ENCODE data around the gene MREG.
"Not testable (repeated sequence)": the region's sequence is repeated elsewhere in the genome, so short reads cannot be mapped to it uniquely, and the experiment has no call there.

MREG gene

DNA sequence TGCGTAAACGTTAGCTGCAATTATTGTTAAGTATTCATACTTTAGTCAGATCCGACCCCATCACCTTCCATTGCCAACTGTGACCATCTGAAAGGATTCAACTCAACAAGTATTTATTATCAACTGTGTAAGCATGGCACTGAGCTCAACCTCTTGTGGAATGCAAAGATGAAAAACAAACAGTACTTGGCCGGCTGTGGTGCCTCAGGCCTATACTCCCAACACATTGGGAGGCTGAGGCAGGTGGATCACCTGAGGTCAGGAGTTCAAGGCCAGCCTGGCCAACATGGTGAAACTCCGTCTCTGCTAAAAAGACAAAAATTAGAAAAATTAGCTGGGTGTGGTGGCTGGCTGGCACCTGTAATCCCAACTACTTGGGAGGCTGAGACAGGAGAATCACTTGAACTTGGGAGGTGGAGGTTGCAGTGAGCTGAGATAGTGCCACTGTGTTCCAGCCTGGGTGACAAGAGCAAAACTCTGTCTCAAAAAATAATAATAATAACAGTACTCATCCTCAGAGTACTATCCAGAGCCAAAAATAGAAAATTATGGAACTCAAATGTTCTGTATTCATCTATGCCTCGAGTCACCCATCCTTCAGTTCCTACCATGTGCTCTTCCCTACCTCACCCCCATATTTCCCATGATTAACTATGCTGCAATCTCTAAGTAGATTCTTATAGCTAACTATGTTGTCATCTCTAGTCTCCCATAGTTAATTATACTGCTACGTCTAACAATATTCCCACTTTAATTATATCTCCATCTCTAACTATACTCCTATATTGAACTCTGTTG, 8.6 kb upstream of the MREG start:
- DNase-seq (ENCODE audit: low spot score), result no peak

DNA sequence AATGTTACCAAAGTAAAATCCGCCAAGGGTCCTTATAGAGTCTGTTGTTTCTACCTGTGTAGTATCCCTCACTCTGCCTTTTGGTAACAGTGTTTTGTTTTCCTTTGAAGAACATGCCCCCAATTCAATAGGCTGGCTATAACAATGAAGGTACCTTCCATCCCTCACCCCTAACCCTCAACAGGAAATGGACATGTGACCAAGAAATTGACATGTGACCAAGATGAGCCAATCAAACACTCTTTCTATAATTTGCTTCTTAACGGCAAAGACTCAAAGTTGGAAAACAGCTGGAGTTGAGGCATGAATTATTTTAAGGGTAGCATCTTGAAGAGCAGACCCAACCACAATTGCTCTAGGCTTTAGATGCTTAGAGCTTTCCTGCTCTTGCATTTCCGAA, 5.4 kb upstream of the MREG start:
- DNase-seq (ENCODE audit: low spot score), result no peak

- DNase-seq (ENCODE audit: low spot score), result peak; percentile 27
Observed at GRCh38 chr2:216017365-216017764, 4.0 kb upstream of the MREG start.

DNA sequence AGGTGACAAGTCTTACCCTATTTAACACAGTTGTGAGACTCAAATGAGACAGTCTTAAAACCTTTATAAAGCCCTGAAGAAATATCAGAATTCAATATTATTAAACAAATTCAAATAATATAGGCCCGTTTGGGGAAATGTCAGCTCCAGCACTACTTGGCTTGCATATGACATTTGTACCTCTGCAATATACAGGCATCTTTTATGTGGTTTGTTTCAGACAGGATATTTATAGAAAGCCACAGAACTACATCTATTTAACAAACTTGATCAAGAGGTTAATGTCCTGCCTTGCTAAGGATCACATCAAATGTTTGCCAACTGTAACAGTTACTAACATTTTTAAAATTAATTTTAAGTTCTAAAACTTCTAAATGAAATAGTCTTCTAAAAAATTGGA, 3.2 kb upstream of the MREG start:
- no peak for DNase-seq (ENCODE audit: low spot score)

DNA sequence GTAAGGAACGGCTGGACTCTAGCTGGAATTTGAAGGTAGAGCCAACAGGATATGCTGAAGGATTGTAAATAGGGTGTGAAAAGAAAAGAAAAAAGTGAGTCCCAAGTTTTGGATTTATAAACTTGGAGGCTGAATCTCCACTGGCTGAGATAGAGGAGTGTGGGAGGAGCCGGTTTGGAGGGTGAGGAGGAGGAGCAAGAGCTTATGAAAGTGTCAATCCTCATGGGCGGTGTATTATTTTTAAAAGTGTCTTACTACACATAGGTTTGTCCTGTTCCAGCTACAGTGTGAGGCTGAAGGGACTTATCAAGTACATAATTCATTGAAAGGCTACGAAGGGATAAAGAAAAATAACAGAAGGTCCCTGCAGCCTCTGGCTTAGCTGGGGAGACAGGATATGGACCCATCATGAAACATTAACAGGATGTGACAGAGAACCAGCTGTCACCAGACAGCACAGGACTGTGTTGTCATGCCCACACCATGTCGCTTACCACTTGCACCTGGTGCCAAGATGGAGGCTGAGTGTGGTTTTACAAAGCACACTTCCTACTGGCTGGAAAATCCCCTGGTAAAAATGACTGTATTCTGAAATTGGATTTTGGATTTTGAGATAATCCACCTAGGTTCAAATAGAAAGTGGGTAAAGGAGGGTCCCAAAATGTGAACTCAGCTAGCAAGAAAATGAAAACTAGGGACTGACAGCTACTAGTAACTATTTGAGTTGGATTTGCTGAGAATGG, 2.5 kb upstream of the MREG start:
- DNase-seq (ENCODE audit: low spot score), result no peak

- DNase-seq (ENCODE audit: low spot score), result no peak
Observed at GRCh38 chr2:216014986-216015385, 1.6 kb upstream of the MREG start.

DNA sequence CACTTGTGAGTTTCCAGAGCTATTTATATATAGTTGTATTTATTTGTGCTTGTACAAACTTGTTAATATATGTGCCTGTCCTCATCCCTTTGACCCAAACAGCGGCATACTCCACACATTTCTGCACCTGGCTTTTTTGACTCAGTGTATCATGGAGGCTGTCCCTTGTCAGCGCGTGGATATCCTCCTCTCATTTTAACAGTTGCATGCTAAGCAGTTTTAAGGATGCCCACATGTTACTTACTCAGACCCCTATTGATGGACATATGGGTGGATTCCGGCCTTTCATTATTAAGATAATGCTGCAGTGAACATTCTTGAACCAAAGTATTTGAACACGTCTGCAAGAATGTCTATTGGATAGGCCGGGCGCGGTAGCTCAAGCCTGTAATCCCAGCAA, 655 bp upstream of the MREG start:
- no peak for DNase-seq (ENCODE audit: low spot score)

GRCh38 chr2:216012830-216013079, 596 bp downstream of the MREG start:
- no peak for DNase-seq (ENCODE audit: low spot score)

DNA sequence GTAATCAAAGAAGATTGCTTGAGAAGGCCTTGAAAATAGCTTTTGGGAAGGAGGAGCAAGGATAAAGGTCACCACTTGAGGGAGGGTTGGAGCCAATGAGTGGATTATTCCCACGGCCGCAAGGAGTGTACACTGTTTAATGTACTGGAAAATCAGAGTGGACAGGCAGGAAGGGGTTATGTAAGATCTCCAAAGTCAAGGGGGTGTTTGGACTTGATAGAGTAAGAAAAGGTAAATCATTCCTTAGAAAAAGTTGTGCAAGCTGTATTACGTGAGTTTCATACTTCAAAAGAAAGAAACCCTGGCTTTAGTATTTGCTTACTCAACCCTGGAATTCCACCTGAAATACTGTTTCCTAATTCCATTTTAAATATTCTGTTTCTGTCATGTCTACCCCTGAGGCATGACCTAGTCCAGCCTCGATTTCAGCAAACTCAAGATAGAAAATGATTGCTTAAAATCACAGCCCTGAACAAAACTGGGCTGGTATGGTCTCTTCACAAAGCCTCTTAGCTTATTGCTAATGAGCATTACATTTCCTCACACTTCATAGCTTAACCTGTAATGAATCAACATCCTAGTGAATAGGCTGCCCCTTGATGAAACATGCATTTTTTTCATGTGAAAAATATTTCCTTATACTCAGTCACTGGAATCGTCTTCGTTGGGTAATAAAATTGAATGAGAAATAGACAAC, 1.1 kb downstream of the MREG start:
- DNase-seq (ENCODE audit: low spot score), result peak; percentile 22

GRCh38 chr2:216009215-216009614, 4.1 kb downstream of the MREG start:
- DNase-seq (ENCODE audit: low spot score), result not testable (repeated sequence)

DNA sequence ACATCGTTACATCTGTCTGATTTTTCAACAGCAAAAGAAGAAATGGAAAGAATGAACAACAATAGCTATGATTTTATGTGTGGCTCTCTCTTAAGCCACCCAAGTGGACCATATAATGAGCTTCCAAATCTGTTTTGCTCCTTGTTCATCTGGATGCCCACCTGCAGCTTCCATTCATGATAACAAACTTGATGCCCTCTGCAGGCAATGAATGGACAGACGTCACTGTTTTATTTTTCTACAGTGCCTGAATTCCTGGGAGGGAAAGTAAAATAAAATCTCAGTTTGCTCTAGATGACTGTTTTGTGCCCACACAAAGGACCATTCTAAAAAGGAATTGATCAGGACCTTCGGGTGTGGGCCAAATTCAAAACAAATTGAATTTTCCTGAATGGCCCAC, 5.0 kb downstream of the MREG start:
- no peak for DNase-seq (ENCODE audit: low spot score)

DNA sequence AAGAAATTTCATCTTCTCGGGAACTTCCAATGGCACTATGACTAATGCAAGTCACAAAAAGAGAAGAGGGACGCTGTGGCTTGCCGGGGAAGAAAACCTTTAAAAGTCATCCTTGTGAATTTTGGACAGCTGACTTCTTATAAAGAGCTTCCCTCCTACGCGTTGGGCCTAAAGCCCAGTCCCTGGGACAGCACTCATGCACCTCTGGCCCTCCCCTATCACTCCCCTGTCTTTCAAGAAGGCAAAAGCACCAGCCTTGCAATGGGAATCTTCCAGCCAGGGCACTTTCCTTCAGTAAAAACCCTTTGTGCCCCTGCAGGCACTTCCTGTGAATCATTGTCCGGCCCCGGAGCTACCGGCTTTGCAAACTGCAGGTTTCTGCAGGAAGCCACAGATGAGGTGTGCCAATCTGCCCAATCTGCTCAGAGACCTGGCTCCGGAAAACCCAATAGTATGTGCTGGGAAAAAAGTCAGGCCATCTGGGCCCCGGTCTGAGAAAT, 7.1 kb downstream of the MREG start:
- DNase-seq (ENCODE audit: low spot score), result no peak

- no peak for DNase-seq (ENCODE audit: low spot score)
Observed at GRCh38 chr2:216004697-216005283, 8.6 kb downstream of the MREG start.

DNA sequence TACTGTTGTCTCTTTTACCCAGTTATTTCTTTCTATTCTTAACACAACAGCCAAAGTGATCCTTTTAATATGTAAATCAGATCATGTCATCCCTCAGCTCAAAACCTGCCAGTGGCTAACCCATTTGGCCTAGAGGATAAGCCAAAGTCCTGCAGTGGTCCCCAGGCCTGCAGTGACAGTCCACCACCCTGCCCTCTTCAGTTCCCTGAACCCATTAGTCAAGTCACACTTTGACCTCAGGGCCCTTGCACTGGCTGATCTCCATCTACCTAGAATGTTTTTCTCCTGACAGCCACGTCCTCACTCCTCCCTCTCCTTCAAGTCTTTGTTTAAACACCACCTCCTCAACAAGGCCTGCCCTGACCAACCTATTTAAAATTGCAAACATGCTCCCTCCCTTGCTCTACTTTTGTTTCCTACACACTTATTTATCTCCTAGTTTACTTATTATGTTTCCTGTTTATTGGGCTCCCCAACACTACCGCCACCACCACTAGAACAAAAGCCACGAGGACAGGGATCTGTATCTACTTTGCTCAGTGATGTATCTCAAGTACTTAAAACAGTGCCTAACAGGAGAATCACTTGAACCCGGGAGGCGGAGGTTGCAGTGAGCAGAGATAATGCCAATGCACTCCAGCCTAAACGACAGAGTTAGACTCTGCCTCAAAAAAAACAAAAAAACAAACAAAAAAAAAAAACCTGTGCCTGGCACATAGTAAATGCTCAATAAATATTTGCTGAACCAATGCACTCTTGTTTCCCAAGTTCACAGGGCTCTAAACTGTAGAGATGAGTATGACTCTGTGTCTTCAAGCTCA, 9.3 kb downstream of the MREG start:
- DNase-seq (ENCODE audit: low spot score), result no peak

- no peak for DNase-seq (ENCODE audit: low spot score)
Observed at GRCh38 chr2:216002693-216003092, 10.7 kb downstream of the MREG start.

- no peak for DNase-seq (ENCODE audit: low spot score)
Observed at GRCh38 chr2:216002101-216002678, 11.2 kb downstream of the MREG start.

DNA sequence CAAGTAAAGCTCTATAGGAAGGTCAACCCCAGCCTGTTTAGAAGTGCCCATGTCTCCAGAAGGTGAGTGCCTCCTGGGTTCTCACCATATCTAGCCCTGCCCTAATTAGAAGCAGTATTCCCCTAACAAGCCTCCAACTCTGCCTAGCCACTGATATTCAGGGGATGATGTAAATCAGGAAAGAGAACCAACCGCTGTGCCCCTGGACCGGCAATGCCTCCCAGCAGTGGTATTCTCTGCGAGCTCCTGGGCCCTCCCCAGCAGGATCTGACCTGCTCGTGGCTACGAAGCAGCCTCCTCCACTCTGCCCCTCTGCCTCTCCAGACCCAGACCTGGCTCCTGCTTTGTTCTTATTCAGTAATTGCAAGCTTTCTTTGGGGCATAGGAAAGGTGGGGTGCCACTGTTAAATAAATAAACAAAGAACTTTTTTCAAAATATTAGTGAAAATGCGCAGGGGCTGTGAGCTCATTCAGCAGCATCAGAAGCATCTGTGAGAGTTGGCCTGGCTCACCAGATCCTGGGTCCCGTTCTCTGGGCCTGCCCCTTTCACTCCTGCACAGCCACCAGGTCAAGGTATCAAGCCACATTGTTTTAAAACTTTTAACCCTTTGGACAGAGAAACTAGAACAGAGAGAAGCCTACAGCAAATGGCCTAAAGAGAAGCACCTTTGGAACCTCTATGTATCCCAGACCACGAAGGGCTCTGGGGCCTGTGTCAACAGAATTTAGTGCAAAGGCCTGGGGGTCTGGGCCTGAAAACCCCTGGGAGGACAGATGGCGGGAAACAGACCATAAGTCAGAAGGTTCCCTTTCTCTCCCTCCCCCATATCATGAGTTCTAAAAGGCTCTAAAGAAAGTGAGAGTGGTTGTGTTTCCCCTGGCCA, 11.9 kb downstream of the MREG start:
- no peak for DNase-seq (ENCODE audit: low spot score)

DNA sequence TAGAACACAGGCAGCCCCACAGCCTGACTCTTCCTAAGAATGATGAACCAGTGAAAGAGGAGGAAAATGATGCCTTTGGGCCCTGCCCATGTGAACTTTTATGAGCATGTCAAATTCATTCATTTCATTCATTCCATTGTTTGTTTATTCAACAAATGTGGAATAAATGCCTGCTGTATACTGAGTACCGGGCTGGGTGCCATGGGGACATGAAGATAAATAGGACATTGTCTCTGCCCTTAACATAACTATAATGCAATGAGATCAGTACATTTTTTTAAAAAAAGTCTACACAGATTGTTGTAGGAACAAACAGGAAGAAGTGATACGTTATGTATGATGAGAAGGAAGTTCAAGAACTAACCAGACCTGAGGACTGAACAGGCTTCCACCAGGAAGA, 14.7 kb downstream of the MREG start:
- DNase-seq (ENCODE audit: low spot score), result no peak

- DNase-seq (ENCODE audit: low spot score), result no peak
Observed at GRCh38 chr2:215997219-215997618, 16.1 kb downstream of the MREG start.

GRCh38 chr2:215994911-215995310, 18.4 kb downstream of the MREG start:
- no peak for DNase-seq (ENCODE audit: low spot score)
